ENCODE data around the gene CDH4. TPM values are rescaled to one million over a fixed set of nuclear protein-coding genes. Genes with fewer than 3 reads are reported as not detected.

The CDH4 gene
- total and polyA plus RNA-seq, 2 of the 13 experiments (the other 11 are each of a cell fraction or from before 2014, with no cell fraction given) = not detected

DNA sequence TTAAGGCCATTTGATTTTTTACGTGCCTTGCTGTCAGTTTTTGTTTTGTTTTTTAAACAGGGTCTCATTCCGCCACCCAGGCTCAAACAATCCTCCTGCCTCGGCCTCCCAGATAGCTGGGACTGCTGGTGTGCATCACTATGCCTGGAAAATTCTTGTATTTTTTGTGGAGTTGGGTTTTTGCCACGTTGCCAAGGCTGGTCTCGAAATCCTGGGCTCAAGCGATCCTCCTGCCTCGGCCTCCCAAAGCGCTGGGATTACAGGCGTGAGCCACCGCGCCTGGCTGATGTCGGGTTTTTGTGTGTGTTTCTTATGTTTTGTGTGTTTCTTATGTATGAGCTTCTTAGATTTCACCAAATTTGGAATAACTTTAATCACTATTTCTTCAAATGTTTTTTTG is 708.8 kb downstream of the CDH4 start:
- WGBS (ENCODE audit: low lambda C conversion rate) = 89% methylated on average over 12 of the region's 12 CpGs
- ChIA-PET POLR2A (no interaction called here), CTCF (ENCODE audit: low intra/inter-chr PET ratio, low total read pairs) (no interaction called here)
- intact Hi-C loops (cut with micrococcal nuclease; ENCODE audit: unreplicated experiment) = no loop called here
- DNase-seq (ENCODE audit: low spot score) = no peak
- Histone ChIP-seq H3K4me2 (ENCODE audit: low read depth, low read length) (no peak overlapping the region), H3K9me3 (ENCODE audit: low read length) (no peaks in the 10 kb centered on the region), H3K27ac (ENCODE audit: extremely low read length, insufficient read depth, low read length) (no peak overlapping the region), H3K4me1 (ENCODE audit: insufficient read depth, low read length) (peaks cover 33% of the 10 kb centered on the region), H3K4me3 (replicated peaks in 1 of 3; ENCODE audit: insufficient read depth in 1 of 3, low read depth in 2 of 3, low read length in 3 of 3) (no peak overlapping the region), H3K27me3 (ENCODE audit: control insufficient read depth in 1 of 2, insufficient read depth in 2 of 2, low read length in 2 of 2) (no peaks in the 10 kb centered on the region), H3K36me3 (replicated peaks in 1 of 2; ENCODE audit: control insufficient read depth in 1 of 2, insufficient read depth in 2 of 2, low read length in 2 of 2) (no peaks in the 10 kb centered on the region), H3K79me2 (ENCODE audit: insufficient read depth, low read length) (no peaks in the 10 kb centered on the region), H4K20me1 (ENCODE audit: insufficient read depth, low read length) (no peaks in the 10 kb centered on the region), H2AFZ (ENCODE audit: low read length) (no peak overlapping the region), H3K9ac (ENCODE audit: insufficient read depth, low read depth, low read length) (no peak overlapping the region)
- no peak for FAIRE-seq
- no TSS peak for BruUV-seq (replicated peaks)
- in situ Hi-C loops (cut with HindIII; ENCODE audit: extremely low pct_ligation_motif_present, low pct_unique_long_range_greater_than_20kb) = no loop called here
- no peak for ATAC-seq
- TF ChIP-seq ZNF136 (CRISPR knock-in tag; IDR thresholded peaks at IDR 0.05; ENCODE audit: low read depth) (no peak), GABPB1 (CRISPR knock-in tag; IDR thresholded peaks at IDR 0.05) (no peak), ZZZ3 (CRISPR knock-in tag; IDR thresholded peaks at IDR 0.05; ENCODE audit: borderline replicate concordance) (no peak), POGZ (CRISPR knock-in tag; IDR thresholded peaks at IDR 0.05) (no peak), FOXK2 (IDR thresholded peaks at IDR 0.05) (no peak), SRSF4 (IDR thresholded peaks at IDR 0.05; ENCODE audit: low read depth, low read length, poor library complexity, severe bottlenecking) (no peak), AHR (CRISPR knock-in tag; IDR thresholded peaks at IDR 0.05) (no peak), ZNF563 (CRISPR knock-in tag; IDR thresholded peaks at IDR 0.05) (no peak), TCF12 (IDR thresholded peaks at IDR 0.05) (no peak), TCF12 (CRISPR knock-in tag; IDR thresholded peaks at IDR 0.05) (no peak), ZNF121 (CRISPR knock-in tag; IDR thresholded peaks at IDR 0.05) (no peak), HNRNPLL (IDR thresholded peaks at IDR 0.05; ENCODE audit: low read depth, low read length, poor library complexity, severe bottlenecking) (no peak), ZSCAN21 (CRISPR knock-in tag; IDR thresholded peaks at IDR 0.05; ENCODE audit: borderline replicate concordance) (no peak), IRF2 (CRISPR knock-in tag; IDR thresholded peaks at IDR 0.05) (no peak)
- TF ChIP-seq, protein P1, sequence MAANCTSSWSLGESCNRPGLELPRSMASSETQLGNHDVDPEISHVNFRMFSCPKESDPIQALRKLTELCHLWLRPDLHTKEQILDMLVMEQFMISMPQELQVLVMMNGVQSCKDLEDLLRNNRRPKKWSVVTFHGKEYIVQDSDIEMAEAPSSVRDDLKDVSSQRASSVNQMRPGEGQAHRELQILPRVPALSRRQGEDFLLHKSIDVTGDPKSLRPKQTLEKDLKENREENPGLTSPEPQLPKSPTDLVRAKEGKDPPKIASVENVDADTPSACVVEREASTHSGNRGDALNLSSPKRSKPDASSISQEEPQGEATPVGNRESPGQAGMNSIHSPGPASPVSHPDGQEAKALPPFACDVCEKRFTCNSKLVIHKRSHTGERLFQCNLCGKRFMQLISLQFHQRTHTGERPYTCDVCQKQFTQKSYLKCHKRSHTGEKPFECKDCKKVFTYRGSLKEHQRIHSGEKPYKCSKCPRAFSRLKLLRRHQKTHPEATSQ (CRISPR knock-in tag; IDR thresholded peaks at IDR 0.05; ENCODE audit: borderline replicate concordance) = no peak
- TF ChIP-seq, protein P2, sequence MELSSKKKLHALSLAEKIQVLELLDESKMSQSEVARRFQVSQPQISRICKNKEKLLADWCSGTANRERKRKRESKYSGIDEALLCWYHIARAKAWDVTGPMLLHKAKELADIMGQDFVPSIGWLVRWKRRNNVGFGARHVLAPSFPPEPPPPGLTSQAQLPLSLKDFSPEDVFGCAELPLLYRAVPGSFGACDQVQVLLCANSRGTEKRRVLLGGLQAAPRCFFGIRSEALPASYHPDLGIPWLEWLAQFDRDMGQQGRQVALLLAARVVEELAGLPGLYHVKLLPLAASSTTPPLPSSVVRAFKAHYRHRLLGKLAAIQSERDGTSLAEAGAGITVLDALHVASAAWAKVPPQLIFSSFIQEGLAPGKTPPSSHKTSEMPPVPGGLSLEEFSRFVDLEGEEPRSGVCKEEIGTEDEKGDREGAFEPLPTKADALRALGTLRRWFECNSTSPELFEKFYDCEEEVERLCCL (CRISPR knock-in tag; IDR thresholded peaks at IDR 0.05; ENCODE audit: borderline replicate concordance) = no peak
- TF ChIP-seq, protein P3, sequence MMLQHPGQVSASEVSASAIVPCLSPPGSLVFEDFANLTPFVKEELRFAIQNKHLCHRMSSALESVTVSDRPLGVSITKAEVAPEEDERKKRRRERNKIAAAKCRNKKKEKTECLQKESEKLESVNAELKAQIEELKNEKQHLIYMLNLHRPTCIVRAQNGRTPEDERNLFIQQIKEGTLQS (CRISPR knock-in tag; IDR thresholded peaks at IDR 0.05) = no peak
- TF ChIP-seq, protein P4, sequence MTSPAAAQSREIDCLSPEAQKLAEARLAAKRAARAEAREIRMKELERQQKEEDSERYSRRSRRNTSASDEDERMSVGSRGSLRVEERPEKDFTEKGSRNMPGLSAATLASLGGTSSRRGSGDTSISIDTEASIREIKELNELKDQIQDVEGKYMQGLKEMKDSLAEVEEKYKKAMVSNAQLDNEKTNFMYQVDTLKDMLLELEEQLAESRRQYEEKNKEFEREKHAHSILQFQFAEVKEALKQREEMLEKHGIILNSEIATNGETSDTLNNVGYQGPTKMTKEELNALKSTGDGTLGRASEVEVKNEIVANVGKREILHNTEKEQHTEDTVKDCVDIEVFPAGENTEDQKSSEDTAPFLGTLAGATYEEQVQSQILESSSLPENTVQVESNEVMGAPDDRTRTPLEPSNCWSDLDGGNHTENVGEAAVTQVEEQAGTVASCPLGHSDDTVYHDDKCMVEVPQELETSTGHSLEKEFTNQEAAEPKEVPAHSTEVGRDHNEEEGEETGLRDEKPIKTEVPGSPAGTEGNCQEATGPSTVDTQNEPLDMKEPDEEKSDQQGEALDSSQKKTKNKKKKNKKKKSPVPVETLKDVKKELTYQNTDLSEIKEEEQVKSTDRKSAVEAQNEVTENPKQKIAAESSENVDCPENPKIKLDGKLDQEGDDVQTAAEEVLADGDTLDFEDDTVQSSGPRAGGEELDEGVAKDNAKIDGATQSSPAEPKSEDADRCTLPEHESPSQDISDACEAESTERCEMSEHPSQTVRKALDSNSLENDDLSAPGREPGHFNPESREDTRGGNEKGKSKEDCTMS (CRISPR knock-in tag; conservative IDR thresholded peaks at IDR 0.05) = no peak

Data from HepG2 (cell line).